Left forelimb (tissue), 1 donor: ENCODE measurements around the gene SHISAL1.
"Not testable (repeated sequence)": the region's sequence is repeated elsewhere in the genome, so short reads cannot be mapped to it uniquely, and the experiment has no call there.

Experiments used
- DNase-seq: peaks from one replicate; pipeline ENCODE4 v3.0.0-alpha.2; 2018; ENCODE audit warnings: low spot score

Gene SHISAL1

DNA sequence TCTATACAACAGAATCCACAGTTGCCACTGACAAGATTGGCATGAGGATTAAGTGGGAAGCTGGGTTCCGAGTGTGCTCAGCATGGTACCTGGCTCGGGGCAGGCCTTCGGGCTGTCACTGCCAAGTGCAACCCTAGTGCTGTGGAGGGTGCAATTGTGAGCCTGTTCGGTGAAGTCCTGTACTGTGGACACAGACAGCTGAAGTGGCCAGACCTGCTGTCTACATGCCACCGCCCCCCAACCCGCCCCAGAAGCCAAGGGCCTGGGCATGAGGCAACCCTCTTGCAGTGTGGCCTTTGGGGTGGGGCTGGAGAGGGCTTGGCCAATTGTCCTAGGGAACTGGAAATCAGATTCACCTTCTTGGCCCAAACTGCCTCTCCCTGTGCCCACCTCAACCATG is 15.6 kb upstream of the SHISAL1 start:
- no peak for DNase-seq

DNA sequence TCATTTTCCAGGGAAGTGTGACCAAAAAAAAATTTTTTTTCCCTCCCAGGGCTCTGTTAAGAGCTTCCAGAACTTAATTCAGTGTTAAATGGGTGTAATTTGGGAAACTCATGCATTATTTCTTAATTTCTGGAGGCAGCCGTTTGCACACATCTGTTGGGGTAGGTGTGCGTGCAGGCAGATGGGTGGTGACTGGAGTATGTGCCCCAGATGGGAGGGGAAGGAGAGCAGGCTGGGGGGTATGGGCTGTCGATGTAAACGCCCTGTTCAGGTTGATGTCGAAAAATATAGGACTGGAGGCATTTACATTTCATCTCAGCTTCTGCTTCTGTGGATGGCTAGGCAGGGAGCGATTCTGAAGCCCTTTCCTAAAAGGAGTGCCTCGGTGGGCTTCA is 13.7 kb upstream of the SHISAL1 start:
- DNase-seq: no peak

DNA sequence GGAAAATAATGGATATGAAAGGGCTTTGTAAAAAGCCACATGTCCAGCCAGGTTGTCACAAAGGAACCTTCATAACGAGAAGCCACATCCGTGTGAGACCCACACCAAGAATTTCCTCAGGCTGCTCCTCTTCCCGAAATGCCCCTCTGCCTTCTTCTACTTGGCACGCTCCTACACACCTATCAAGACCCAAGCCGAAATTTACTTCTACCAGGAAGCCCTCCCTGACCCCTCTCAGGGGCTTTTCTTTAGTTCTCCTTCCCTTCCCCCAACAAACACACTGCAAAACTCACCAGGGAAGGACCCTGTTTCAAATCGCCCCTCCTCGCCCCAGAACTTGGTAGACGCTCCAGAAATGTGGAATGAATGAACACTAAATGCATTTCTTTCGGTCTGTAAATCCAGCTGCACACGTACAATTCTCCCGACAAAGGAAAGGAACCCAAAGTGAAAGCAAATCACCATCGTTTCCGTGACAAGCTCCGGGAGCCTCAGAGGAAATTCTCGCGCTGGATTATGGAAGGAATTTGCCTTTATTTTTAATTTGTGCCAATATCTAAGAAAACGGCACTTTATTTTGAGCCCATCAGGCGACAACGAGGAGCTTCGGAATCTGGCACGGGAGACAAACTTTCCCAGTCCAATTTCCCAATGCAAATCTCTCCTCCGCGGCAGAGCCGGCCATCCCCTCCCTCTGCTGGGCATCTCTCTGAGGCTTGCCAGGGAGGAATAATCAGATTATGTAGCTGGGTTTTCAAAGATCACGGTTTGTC is 13.2 kb upstream of the SHISAL1 start:
- DNase-seq: no peak

GRCh38 chr22:44323140-44323790 is 10.5 kb upstream of the SHISAL1 start:
- DNase-seq: not testable (repeated sequence)

- DNase-seq: no peak
Measured at GRCh38 chr22:44319685-44320084, 6.9 kb upstream of the SHISAL1 start.

DNA sequence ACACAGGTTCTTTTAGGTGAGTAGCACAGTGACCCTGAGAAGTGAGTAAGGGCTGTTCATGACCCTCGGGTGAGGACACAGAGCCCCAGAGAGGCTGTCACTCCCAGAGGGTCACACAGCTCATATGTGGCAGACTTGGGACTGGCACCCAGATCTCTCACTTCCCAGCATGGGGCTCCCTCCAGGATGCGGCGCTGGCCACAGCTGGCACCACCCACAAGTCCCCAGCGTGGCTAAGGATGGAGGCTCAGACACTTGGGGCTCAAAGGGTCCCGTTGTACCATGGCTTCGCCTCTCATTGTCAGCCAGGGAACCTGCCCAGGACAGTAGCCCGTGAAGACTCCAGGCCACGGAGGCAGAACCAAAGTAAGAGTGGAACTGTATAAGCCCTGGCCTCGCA is 6.0 kb upstream of the SHISAL1 start:
- no peak for DNase-seq

DNA sequence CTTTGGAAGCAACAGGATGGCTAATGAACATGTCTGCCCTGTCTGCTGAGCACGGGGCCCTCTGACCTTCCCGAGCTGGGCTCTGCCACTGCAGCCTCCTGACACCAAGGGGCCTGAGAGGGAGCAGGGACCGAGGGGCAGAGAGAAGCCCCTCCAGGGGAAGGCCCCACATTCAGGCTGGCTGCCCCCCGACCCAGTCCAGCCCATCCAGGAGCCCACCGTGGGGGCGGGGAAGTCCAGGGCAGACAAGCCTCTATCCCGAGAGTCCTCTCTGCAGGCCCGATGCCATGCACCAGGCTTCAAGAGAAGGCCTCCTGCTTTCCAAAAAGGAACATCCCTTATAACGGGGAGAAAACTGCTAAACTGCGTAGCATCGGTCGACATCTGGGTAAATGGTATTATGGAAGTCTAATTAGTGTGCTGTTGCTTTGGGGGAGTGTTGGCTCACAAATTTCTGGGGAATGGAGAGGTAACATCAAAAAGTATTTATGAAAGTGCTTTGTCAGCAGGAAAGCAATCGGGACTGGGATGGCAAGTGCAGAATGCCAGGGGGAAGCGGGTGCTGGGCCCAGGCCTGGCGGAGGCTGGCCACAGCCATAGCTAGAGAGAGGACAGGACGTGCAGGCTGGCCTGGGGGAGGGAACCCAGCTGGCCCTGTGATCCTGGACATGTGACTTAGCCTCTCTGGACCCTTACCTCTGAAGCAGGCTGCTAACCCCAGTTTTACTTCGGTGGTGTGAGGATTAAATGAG is 5.3 kb upstream of the SHISAL1 start:
- DNase-seq: no peak

DNA sequence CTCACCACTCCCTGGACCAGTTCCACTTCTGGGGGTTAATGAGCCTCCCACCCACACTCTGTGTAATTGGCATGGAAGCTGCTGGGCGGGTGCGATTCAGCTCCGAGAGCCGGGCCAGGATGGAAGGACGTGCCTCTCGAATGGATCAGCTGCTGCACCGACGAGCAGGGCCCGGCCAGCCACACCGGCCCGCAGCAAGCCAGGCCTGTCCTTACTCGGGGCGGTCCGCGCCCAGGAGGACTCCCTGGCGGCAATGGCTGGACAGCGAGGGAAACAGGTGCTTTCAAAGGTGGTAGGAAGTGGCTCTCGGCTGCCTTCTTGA is 4.3 kb upstream of the SHISAL1 start:
- no peak for DNase-seq

GRCh38 chr22:44316393-44317122 is 3.8 kb upstream of the SHISAL1 start:
- DNase-seq: no peak

GRCh38 chr22:44314425-44315067 is 1.8 kb upstream of the SHISAL1 start:
- no peak for DNase-seq

DNA sequence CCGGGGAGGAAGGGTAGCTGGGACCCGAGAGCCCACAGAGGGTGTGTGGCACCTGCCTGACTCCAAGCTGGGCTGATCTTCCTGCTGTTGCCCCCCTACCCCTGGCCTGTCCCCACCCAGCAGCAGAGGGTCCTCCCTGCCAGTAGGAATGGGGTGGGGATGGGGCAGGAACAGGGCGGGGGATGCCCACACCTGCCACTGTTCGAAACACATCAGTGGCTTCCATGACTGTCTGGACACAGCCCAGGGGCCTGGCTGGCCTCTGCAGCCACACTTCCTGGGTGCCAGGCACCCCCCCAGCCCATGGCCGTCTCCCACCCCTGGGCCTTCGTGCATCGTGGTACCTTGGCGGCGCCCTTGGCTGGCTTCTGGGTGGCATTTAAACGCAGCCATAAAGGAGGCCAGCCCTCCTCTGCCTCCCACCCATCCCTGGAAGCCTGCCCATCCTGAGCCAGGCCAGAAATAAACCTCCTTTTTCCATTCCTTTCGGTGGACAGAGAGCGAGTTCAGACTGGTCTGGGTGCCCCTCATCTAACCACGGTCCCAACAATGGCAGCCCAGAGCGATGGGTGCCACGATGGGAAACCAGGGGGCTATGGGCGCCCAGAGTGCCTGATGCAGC is 745 bp upstream of the SHISAL1 start:
- DNase-seq: no peak

DNA sequence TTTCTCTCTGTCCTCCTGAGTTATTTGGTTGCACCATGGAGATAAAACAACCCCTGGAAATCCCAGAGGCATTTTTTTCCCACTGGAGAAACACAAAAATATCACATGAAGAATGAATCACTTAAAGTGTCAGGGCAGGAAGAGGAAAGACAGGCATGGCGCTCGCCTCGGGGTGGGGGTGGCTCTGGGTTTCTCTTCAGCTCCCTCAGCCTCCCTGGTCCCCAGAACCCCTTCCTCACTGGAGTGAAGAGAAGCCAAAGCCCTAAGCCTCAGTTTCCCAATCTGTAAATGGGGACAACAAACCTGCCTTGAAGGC is 938 bp downstream of the SHISAL1 start:
- no peak for DNase-seq

GRCh38 chr22:44311104-44311854 is 1.5 kb downstream of the SHISAL1 start:
- DNase-seq: no peak

DNA sequence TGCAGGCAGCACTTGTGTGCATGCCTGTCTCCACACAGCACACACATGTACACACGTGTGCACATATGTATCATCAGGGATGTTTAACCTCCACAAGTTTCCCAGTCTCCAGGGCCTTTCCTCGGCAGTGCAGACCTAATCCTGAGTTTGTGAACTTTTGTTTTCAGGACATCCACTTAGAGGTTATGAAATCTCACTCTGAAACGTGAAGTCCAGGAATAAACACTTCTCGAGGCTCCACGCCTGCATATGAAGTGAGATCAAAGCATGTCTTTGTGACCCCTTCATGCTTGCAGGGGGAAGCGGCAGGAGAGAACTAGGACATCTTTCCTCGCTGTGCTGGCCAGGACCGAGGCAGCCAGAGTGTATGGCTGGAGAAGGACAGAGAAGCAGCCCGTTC is 3.1 kb downstream of the SHISAL1 start:
- no peak for DNase-seq

DNA sequence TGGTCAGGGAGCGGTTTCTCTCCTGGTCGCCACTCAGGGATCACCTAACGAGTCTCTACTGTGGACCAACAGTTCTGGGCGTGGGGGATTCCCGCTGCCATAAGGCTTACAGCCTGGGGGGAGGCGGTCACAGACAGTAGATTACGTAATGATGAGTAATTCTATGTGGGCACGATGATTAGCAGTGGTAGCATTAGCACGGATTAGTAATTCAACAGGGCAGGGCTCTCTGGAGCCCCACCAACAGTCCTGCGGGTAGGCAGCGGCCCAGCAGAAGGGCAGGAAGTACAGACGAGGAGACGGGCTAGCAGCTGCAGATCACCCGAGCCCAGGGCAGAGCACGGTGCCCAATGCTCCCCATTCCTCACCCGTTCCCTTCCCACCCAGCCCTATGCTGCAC is 3.6 kb downstream of the SHISAL1 start:
- DNase-seq: no peak

- no peak for DNase-seq
Measured at GRCh38 chr22:44307509-44308169, 5.1 kb downstream of the SHISAL1 start.

DNA sequence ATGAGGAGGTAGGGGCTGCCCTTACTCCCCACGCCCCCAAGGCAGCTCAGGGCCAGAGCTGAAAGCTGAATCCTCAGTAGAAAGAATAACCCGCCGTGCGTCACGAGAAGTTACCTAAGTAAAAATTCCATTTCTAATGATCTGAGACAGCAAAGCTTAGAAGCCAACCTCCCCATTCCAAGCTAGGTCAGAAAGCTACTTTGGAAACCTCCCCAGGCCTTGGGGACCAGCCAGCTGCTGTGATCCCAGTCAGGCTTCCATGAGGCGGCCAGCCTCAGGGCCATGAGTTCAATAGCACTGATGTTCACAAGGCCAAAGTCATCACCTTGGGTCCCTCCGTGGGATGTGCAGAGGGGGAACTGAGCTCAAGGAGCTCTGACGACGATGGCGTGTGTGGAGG is 6.9 kb downstream of the SHISAL1 start:
- DNase-seq: no peak

- DNase-seq: no peak
Measured at GRCh38 chr22:44305455-44305854, 7.3 kb downstream of the SHISAL1 start.

DNA sequence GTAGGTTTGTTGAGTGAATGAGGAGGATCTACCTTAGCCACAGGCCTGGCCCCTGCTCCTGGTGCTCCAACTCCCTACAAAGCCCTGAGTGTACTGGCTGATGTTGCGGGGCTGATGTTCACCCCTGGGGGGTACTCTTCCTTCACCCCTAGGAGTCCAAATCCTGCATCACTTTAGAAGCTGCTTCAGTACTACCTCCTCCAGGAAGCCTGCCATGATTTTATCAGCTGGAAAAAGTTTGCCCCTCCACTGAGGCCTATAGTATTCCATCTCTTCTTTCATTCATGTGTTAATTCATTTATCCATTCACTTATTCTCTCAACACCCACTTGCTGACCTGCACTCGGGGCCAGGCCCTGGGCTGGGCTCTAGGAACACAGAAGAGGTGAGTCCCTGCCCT is 7.8 kb downstream of the SHISAL1 start:
- no peak for DNase-seq

DNA sequence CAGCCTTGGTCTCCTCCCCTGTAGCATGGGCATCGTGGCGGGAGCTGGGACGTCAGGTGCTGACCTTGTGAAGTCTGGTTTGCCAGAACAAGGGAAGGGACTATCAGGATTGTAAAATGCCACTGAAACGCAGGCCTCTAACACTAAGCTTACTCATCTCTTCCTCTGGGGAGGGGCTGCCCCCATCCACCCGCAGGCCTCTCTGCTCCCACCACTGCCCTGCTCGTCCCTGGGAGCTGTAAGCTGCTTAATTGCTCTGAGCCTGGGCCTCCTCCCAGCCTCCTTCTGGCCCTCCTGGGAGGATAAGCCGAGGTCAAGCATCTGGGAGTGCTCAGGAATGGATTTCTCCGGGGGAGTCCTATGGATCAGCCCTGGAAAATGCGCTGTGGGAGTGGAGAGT is 8.4 kb downstream of the SHISAL1 start:
- no peak for DNase-seq

GRCh38 chr22:44302363-44302762 is 10.4 kb downstream of the SHISAL1 start:
- not testable (repeated sequence) for DNase-seq
